Measurements from ENCODE around the gene MFSD12.

Gene MFSD12

DNA sequence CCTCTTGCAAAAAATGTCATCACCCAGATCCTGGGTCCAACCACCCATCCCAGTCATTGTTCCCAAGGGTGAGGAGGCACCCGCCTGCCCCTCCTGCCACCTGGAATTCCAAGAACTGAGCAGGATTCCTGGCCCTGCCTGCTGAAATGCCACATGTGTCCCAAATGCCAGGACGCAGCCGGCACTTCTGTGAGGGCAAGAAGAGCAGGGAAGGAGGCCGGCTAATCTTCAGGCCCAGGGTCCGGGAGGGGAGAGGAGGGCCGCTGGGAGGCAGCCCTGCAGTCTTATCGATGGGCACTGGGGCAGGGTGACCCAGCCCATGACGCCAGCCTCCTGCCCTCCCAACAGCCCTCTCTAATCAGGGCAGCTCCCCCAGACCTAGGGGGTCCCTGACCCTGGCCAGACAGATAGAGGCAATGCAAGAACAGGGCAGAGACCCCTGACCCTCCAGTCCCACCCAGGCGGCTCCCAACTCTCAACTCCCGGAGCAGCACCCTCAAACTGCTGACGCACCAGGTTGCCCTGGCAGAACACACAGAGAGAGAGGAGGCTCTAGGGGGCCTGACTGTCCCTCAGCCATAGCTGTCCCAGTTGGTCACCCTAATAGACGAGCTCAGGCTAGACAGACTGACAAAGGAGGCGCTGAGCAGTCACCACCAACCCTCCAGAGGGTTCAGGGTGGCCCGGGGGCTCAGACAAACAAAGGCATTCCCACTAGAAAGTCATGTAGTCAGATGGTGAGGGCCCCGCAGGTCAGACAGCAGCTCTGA lies 1.5 kb downstream of the MFSD12 start:
- DNase-seq (ENCODE audit: low read depth): no peak

DNA sequence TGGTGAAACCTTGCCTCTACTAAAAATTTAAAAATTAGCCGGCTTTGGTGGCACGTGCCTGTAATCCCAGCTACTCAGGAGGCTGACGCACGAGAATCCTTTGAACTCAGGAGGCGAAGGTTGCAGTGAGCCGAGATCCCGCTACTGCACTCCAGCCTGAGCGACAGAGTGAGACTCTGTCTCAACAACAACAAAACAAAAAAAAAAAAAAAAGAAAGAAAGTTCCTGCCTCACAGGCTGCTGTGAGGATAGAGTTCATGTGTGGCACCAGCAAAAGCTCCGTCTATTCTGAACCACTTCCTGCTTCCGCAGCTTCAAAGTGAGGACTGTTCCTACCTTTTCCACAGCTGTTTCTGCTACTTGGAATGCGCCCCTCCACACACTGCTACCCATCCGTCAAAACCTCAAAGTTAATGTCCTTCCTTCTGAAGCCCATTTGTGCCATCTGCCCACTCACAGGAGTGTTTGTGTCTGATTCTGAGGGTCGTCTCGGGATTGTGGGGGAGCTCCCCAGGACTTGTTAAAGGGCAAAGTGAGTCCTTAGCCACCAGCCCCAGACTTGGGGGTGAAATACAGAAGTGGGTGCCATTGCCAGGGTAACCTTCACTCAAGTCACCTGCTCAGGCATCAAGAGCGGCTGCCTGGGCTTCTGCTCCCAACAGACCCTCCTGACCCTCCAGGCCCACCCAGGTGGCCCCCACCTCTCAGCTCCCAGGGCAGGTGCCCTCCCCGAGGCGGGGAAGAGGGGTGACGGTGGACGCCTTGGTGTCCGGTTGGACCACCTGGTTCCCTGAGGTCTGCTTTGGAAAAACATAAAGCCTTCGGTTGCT lies 2.9 kb downstream of the MFSD12 start:
- DNase-seq (ENCODE audit: low read depth): no peak

DNA sequence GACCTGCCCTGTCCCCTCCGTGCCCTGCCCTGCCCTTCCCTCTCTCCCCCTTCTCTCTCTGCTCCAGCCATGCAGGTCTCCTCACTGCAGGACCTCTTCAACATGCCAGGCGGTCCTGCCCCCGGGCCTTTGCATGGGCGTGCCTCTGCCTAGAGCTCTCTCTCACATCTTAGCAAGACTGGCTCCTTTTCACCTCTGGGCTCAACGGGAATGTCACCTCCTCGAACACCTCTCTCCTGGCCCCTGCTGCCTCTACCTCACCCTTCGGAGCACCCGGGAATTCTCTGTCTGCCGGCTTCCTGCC lies 5.6 kb downstream of the MFSD12 start:
- DNase-seq (ENCODE audit: low read depth): no peak

DNA sequence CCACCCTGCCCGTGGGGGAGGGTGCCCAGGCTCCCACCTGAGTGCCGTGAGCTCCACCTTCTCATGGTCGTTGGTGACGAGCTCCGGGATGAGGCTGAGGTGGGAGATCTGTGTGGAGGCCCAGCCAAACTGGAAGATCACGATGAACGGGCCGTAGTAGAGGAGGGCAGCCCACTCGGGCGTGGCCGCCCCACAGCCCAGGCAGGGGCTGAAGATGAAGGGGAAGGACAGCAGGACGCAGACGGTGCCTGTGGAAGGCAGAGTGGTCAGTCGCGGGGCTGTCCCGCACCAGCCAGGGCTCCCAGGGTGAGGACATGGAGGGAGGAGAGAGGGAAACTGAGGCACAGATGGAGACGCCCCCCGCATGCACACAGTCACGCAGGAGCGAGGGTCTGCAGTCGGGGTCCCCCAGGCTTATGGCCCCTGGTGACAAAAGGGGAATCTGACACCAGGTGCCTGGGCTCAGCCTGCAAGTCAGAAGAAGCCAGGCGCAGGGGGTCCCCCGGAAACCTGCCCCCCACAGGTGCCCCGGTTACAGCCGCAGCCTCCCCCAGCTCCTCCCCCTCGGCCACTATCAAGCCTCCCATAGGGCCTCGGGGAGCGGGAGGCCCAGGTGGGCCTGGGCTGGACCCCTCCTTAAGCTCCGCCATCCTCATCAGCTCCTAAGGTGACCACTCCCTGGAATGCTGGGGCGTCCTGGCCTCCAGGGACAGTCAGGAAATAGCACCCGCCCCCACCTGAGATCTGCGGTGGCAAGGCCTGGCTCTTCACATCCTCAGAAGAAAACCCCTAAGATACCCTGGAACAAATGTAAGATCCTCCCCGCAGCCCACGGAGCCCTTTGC lies 6.2 kb downstream of the MFSD12 start:
- DNase-seq (ENCODE audit: low read depth): no peak

DNA sequence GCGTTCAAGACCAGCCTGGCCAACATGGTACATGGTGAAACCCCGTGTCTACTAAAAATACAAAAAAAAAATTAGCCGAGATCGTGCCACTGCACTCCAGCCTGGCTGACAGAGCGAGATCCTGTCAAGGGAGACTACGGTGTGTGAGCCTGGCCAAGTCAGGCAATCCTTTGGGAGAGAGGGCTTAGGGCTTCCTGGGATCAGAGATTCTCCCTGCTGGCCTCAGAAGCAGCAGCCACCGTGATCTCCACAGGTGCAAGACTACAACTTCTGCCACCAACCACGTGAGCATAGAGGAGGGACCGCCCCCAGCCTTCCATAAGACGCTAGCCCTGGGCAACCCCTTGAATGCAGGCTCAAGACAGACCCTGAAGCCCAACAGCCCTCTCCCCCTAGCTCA lies 7.6 kb downstream of the MFSD12 start:
- no peak for DNase-seq (ENCODE audit: low read depth)

DNA sequence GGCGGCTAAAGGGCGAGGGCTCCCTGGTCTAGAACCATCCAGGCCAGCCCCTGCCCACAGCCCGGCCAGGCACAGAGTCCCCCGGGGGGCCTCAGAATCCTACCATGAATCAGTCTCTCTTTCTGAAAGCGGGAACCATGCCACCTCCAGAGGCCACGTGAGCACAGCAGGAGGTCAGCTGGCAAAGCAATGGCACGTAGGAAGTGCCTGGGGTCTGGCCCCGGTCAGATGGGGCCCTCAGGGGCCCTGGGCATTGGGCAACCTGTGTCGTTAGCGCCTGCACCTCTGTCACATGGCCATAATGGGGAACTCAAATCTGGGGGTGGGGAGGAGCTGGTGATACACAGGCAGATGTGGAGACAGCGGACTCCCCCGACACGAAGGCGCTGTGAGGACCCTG lies 8.8 kb downstream of the MFSD12 start:
- no peak for DNase-seq (ENCODE audit: low read depth)

DNA sequence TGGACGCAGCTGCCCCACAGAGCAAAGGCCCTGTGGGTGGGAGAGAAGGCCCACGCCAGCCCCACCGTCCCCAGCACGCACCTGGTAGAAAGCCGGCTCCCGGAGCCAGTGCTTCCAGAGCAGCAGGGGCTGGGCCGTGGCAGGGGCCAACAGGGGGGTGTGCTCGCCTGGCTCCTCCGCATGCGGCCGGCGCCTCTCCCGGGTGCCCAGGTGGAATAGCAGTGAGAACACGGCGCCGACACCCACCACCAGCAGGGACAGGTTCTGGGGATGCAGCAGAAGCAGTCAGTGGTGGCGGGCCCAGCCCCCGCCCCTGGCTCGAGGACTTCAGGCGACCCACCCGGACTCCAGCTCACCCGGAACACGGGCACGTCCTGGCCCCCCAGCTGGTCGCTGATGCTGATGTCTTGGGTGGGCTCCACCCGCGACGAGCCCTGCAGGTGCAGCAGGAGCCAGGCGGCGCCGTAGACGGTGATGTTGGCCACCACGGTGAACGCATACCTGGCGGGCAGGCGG lies 9.6 kb downstream of the MFSD12 start:
- DNase-seq (ENCODE audit: low read depth): no peak

DNA sequence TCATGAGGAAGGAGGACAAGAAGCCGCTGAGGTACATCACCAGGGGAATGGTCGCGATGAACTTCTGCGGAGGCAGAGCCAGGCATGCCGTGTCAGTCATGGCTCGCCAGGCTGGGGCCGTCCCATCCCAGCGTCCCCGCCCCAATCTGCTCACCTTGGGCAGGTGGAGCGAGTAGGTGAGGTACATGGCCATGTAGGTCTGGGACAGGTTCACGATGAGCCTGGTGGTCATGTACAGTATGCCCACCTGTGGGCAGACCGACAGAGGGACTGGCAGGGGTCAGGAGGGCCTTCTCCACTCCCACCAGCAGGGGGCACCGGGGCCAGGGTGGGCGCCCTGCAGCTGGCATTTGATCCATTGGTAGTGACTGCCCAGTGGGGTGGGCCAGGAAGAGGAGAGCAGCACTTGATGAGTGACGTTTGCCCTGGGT lies 10.1 kb downstream of the MFSD12 start:
- no peak for DNase-seq (ENCODE audit: low read depth)

DNA sequence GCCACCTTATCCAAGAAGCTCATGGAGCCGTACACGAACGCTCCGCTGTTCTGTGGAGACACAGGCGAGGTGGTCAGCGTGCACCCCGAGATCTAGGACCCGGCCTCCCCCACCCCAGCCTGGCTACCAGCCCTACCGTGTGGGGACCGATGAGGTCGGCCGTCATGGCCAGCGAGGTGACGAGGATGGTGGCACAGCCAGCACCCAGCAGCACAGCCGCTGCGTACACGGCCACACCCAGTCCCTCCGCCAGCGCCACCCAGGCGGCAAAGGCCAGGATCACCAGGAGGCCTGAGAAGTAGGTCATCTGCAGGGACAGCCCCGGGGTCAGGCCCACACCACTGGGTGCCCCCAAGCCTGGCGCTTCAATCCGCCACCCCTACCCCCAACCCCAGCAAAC lies 11.3 kb downstream of the MFSD12 start:
- no peak for DNase-seq (ENCODE audit: low read depth)

DNA sequence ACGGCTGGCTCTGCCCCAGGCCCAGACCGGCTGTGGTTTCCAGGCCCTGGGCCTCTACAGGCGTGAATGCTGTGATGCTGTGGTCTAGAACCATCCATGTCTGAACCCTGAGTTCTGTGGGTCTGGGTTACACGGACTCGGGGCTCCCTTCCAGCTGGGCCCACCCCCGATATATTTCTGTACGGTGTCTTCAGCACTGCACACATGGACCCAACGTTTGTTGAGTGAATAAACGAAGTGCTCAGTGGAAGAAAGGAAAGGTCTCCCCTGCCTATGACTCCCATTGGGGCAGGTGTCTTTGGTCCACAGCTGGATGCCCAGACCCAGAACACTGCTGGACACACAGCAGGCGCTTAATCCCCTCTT lies 11.7 kb downstream of the MFSD12 start:
- no peak for DNase-seq (ENCODE audit: low read depth)

DNA sequence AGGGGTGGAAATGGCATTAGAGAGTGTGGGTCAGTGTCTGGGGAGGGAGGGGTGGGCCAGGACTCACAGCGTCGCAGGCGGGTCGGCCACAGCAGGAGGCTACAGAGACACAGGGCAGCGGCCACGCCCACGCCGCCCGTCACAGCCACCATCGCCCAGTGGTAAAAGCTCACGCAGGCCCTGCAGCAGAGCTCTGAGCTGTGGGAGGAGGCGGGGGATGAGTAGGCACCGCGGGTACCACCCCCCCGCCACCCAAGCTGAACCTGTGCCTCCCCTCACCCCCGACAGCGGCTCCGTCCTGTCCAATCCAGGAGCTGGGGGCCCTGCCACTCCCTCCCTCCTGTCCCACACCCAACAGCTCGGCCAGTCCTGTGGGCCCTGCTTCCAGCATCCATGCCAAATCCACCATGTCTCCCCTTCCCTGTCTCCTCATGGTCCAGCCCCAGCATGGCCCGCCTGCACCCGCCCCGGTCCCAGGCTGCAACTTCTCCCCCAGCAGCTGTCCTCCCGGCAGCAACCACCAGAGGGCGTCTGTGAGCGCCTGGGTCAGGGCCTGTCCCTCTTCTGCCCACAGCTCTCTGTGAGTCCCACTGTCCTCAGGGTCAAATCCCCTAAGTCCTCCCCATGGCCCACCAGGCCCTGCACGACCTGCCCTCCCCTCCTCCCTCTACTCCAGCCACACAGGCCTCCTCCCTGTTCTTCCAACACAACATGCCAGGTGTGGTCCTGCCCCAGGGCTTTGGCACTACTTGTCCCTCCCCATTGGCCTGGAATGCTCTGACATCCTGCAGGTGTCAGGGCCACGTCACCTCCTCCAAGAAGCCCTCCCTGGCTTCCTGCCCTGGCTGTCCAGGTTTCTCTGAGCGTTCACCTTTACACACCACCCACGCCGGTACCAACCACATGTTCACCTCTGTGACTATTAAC lies 12.4 kb downstream of the MFSD12 start:
- DNase-seq (ENCODE audit: low read depth): peak; percentile 70

DNA sequence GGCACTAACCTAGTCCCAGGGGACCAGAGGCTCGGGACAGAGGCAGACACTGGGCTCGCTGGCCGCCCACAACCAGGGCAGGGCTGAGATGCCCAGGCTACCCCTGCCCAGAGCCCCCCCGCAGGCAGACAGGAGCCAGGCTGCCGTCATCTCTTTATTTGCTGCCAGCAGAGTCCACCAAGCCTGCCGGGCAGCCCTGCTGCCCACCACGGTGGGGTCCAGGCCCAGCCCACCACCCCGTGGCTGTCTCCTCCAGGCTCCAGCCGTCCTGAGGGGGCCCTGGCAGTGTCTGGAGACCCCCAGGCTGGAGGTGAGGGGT lies 13.4 kb downstream of the MFSD12 start:
- no peak for DNase-seq (ENCODE audit: low read depth)

DNA sequence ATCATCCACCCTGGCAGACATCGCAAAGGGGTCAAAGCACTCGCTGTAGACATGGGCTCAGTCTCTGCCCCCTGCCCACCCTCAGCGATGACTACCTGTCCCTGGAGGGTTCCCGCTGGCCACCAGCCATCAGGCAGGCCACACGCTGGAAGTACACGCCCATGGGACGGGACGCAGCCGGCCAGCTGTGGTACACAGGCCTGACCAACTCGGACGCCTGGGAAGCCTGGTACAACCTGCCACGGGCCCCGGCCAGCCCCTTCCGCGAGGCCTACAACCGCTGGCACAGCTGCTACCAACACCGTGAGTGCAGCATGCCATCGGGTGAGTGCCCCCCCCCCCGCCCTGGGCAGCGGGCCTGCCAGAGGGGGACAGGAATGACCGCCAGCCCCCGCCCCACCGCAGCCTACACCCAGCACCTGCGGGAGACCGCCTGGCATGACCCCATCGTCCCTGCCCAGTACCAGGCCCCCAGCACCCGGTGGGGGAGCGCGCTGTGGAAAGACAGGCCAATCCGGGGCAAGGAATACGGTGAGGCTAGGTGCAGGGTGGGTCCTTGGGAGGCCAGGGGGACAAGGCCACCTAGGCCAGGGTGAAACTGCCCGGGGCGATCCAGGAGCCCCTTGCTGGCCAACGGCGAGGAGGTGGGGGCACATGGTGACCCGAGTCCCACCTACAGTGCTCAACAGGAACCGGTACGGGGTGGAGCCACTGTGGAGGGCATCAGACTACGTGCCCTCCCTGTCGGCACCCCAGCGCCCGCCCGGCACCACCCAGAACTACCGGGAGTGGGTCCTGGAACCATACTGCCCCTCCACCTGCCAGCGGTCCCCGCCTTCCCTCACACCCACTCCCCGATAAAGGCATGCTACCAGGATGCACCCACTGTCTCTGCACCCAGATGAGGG lies 14.0 kb downstream of the MFSD12 start:
- no peak for DNase-seq (ENCODE audit: low read depth)

DNA sequence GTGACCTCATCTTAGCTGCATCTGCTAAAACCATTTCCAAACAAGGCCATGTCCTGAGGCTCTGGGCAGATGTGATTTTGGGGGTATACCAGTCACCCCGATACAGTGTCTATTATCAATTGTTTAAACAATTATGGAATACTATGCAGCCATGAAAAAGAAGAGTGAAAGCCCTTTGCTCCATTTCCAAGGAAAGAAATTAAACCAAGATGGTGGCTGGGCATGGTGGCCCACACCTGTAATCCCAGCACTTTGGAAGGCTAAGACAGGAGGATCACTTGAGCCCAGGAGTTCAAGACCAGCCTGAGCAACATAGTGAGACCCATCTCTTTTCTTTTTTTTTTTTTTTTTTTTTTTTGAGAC lies 17.6 kb downstream of the MFSD12 start:
- DNase-seq (ENCODE audit: low read depth): no peak

DNA sequence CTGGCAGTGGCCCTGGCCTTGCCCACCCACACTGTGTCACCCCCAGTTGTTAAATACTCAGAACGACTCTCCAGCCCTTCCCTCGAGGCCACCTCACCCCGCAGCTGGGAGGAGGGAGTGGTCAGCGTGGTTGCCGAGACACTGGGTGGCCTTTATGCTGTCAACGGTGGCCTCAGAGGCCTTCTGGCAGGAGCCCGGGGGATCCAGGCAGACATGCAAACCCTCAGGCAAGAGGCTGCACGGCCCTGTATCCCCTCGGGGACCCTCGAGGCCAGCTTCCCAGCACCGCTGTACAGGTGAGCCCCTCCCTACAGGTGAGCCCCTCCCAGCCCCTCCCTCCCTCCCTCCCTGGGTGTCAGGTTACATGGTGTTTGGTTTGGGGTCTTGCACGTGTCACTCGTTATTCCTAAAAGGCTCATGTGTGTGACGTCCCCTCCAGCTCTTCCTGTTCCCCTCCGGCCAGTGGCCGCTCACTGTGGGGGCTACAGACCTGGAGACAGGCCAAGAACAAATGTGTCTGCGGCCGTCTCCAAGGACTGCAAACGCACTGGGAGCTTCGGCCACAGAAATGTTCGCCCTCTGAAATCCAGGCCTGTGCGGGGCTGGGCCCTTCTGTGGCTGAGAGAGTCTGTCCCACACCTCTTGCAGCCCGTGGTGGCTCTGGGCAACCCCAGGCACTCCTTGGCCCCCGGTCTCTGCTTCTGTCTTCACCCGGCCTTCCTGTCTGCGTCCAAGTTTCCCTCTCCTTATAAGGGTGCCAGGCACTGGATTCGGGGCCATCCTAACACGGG lies 18.2 kb downstream of the MFSD12 start, which contains the start of gene TEKTIP1:
Gene TEKTIP1 (plus strand): TSS at position 210 of the 791 bp plus-strand sequence. CDS start 4 bp downstream, at position 214.
- DNase-seq (ENCODE audit: low read depth): no peak

DNA sequence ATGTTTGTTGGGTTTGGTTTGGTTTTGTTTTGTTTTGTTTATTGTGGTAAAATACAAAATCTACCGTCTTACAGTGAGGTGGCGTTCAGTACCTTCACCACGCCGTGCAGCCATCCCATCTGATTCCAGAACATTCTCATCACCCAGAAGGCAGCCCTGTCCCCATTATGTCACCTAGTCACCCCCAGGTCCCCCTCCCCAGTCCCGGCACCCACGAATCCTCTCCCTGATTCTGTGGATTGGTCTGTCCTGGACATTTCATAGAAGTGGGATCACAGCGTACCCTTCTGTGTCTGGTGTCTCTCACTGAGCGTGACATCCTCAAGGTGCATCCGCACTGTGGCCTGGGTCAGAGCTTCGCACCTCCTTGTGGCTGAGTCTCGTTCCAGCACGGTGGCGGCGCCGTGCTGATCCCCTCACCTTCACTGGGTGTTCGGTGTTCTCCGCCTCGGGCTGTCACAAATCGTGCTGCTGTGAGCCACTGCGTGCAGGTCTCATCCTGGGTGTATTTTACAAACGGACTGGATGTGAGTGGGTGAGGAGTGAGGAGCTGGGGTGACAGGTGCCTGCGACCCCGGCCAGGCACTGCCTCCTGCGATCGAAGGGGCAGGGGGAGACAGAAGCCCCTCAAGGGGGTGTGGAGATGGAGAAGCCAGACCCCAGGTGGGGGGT lies 19.0 kb downstream of the MFSD12 start:
- no peak for DNase-seq (ENCODE audit: low read depth)

DNA sequence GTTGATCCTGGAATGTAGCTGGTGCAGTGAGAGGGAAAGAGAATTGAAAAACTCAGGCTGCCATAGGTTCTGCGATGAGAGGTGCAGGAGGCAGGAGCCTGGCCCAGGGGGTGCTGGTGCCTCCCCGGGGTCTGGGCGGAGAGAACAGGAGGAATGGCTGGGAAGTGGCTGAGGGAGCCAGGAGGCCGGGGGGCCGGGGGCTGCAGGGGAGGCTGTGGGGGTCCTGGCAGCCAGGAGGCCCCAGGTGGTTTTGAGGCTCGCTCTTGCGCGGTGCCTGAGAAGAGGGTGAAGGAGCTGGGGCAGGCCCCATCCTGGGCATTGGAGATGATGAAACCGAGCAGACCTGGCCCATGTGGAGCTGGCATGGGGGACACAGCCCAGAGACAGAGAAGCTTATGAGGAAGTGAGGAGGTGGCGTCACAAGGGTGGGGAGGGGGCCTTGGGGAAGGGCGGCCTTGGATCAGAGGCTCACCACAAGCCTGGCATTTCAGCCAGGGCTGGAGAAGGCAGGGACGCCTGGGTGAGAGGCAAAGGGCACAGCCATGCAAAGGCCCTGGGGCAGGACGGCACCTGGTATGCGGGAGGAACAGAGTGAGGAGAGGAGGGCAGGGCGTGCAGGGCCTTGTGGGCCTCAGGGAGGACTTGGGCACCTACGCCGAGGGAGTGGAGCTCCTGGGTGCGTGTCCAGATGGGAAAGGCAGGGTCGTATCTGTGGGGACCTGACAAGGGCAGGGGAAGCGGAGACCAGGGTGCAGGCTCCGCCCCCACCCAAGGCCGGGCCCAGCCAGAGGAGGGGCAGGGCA lies 19.7 kb downstream of the MFSD12 start:
- DNase-seq (ENCODE audit: low read depth): no peak

DNA sequence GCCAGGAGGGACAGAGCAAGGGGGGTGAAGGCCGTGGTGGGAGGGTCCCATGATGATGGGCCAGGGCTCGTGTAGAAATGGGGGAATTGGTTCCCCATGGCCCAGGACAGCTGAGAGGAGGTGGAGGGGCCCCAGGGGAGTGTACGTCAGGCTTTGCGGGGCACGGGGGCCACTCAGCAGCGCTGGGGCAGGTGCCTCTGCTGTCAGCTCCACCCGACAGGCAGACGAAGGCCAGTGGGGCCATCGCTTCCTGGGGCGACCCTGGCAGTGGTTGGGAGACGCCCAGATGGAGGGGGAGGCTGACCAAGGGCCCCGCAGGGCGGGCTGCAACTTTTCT lies 20.3 kb downstream of the MFSD12 start:
- no peak for DNase-seq (ENCODE audit: low read depth)

Data from stimulated activated CD8-positive, alpha-beta memory T cell treated with anti-CD3 and anti-CD28 coated beads, Interleukin-7, amount 100 ng/mL, for 24 hours (primary cell).